Measurements from ENCODE around the gene MUCL3.

- no peak for TF ChIP-seq CTCF (IDR thresholded peaks at IDR 0.05)
- no peak for TF ChIP-seq POLR2A (IDR thresholded peaks at IDR 0.05; ENCODE audit: low read depth)
- no peak for TF ChIP-seq POLR2AphosphoS5 (IDR thresholded peaks at IDR 0.05)
- TF ChIP-seq EP300 (IDR thresholded peaks at IDR 0.05), result no peak
Observed at GRCh38 chr6:30902709-30903108, 38.1 kb upstream of the MUCL3 start.
